Spleen (tissue), 7 donors: ENCODE data around the gene MAP3K5.

Experiments used
- POLR2A ChIP-seq, 3 donors: fragments of 450-650 bp; IDR thresholded peaks; one replicate each; pipeline ENCODE4 v1.5.1; 2017; ENCODE audit warnings: antibody characterized with exemption in 3 of 3, mild to moderate bottlenecking in 1 of 3
- POLR2AphosphoS5 ChIP-seq, 3 donors: sonication (generic); formaldehyde crosslinking; IDR thresholded peaks; one replicate each; pipeline ENCODE4 v1.5.1; 2017; ENCODE audit warnings: antibody characterized with exemption in 3 of 3
- TF ChIP-seq, protein P1 (sequence below), 11 experiments: fragments of 200-600 bp in 7 of 11; fragments of 450-650 bp in 4 of 11; sonication (generic) in 4 of 11; IDR thresholded peaks in 8 of 11; conservative IDR thresholded peaks in 3 of 11; 1 replicate in 7 of 11; 2 replicates in 4 of 11; pipeline versions ENCODE4 v1.4.0 to v1.8.0; 2016 to 2021; ENCODE audit warnings: antibody characterized with exemption in 11 of 11, inconsistent platforms in 4 of 11, mild to moderate bottlenecking in 1 of 11
- donor health status: DM: no; HTN: no; CAD: no; lungs with moderate emphysema.
- donor health status: DM: no; HTN: no; CAD: no.
- donor health status: DM: no; HTN: no; CAD: no.

DNA sequence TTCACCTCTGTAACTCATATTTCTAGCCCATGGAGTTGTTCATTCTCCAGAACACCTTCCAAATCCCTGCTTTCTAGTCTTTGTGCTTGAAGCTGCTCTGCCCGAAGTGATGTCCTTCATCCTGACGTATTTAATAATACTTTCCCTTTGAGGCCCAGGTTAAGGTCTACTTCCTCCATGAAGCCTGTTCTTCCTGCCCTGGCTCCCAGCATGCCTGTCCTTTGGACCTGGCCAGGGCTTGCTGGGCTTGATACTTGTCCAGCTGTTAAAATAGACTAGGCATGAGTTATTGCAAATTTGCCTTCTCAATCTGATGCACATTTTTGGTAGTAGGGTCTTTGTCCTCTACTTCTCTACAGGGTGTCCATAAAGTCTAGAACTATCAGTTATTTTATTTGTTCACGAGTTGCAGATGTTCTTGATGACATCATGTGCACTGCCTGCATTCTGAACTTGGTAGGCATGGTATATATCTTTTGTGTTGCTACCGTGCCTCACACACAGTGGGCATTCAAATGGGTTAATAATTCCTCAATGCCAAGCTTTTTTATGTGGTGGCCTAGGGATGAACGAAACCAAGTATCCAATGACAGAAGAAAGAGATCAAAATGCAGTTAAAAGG is 239.0 kb downstream of the MAP3K5 start:
- TF ChIP-seq POLR2A (IDR thresholded peaks at IDR 0.05), result no peak
- TF ChIP-seq, protein P1, sequence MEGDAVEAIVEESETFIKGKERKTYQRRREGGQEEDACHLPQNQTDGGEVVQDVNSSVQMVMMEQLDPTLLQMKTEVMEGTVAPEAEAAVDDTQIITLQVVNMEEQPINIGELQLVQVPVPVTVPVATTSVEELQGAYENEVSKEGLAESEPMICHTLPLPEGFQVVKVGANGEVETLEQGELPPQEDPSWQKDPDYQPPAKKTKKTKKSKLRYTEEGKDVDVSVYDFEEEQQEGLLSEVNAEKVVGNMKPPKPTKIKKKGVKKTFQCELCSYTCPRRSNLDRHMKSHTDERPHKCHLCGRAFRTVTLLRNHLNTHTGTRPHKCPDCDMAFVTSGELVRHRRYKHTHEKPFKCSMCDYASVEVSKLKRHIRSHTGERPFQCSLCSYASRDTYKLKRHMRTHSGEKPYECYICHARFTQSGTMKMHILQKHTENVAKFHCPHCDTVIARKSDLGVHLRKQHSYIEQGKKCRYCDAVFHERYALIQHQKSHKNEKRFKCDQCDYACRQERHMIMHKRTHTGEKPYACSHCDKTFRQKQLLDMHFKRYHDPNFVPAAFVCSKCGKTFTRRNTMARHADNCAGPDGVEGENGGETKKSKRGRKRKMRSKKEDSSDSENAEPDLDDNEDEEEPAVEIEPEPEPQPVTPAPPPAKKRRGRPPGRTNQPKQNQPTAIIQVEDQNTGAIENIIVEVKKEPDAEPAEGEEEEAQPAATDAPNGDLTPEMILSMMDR (IDR thresholded peaks at IDR 0.05 in 8 of 11, conservative IDR thresholded peaks at IDR 0.05 in 3 of 11), result no peak
- TF ChIP-seq POLR2AphosphoS5 (IDR thresholded peaks at IDR 0.05), result peak in 1 of 3 donors; percentile 25
